GM19397 (cell line): ENCODE measurements around the gene NUP93.
"Not testable (repeated sequence)": the region's sequence is repeated elsewhere in the genome, so short reads cannot be mapped to it uniquely, and the experiment has no call there.

Experiments used
- ATAC-seq: cut with Tn5 transposase; IDR thresholded peaks from one replicate; pipeline ENCODE4 v1.9.1; 2021; ENCODE audit warnings: mild to moderate bottlenecking, moderate library complexity; ENCODE audit not compliant: unreplicated experiment

The NUP93 gene

GRCh38 chr16:56811602-56812001 lies 81.7 kb downstream of the NUP93 start:
- ATAC-seq = not testable (repeated sequence)

- no peak for ATAC-seq
These were observed 83.0 kb downstream of the NUP93 start for GRCh38 chr16:56812884-56813283.

- ATAC-seq = no peak
These were observed 84.9 kb downstream of the NUP93 start for GRCh38 chr16:56814537-56815432.

- ATAC-seq = no peak
These were observed 85.8 kb downstream of the NUP93 start for GRCh38 chr16:56815721-56816120.

- ATAC-seq = no peak
These were observed 87.1 kb downstream of the NUP93 start for GRCh38 chr16:56817056-56817455.

- ATAC-seq = no peak
These were observed 88.0 kb downstream of the NUP93 start for GRCh38 chr16:56817938-56818337.

- ATAC-seq = no peak
These were observed 93.3 kb downstream of the NUP93 start for GRCh38 chr16:56823081-56823733.

GRCh38 chr16:56824331-56824730 lies 94.4 kb downstream of the NUP93 start:
- no peak for ATAC-seq

GRCh38 chr16:56824804-56825203 lies 94.9 kb downstream of the NUP93 start:
- ATAC-seq = no peak

- ATAC-seq = no peak
These were observed 95.9 kb downstream of the NUP93 start for GRCh38 chr16:56825826-56826225.

- ATAC-seq = no peak
These were observed 98.7 kb downstream of the NUP93 start for GRCh38 chr16:56828647-56829046.

GRCh38 chr16:56830669-56831068 lies 100.7 kb downstream of the NUP93 start:
- no peak for ATAC-seq

GRCh38 chr16:56832768-56833167 lies 102.8 kb downstream of the NUP93 start:
- ATAC-seq = no peak

- ATAC-seq = no peak
These were observed 103.5 kb downstream of the NUP93 start for GRCh38 chr16:56833243-56833970.

- ATAC-seq = no peak
These were observed 105.4 kb downstream of the NUP93 start for GRCh38 chr16:56835320-56835719.

GRCh38 chr16:56836410-56837230 lies 106.7 kb downstream of the NUP93 start:
- ATAC-seq = no peak

- no peak for ATAC-seq
These were observed 108.9 kb downstream of the NUP93 start for GRCh38 chr16:56838622-56839337.

- ATAC-seq = no peak
These were observed 111.3 kb downstream of the NUP93 start for GRCh38 chr16:56841233-56841632.

- no peak for ATAC-seq
These were observed 111.7 kb downstream of the NUP93 start for GRCh38 chr16:56841659-56842058.

GRCh38 chr16:56842133-56842532 lies 112.2 kb downstream of the NUP93 start:
- ATAC-seq = no peak
